D721Med (cell line): Measurements from ENCODE around the gene LINGO1.

ENCODE experiments used
- DNase-seq: peaks from one replicate; pipeline ENCODE4 v3.0.0; 2011; ENCODE audit warnings: low spot score; ENCODE audit not compliant: insufficient read length
- FAIRE-seq: peaks from 2 replicates; lab custom pipeline; 2011; peaks lifted over from hg19 to GRCh38; lab: Jason Lieb, UNC
- TF ChIP-seq, protein P1 (sequence below): IDR thresholded peaks from 2 replicates; pipeline ENCODE4 v1.5.1; 2012; ENCODE audit warnings: mild to moderate bottlenecking, control low read depth; ENCODE audit not compliant: insufficient read depth; ENCODE audit errors: missing control alignments

Gene LINGO1

DNA sequence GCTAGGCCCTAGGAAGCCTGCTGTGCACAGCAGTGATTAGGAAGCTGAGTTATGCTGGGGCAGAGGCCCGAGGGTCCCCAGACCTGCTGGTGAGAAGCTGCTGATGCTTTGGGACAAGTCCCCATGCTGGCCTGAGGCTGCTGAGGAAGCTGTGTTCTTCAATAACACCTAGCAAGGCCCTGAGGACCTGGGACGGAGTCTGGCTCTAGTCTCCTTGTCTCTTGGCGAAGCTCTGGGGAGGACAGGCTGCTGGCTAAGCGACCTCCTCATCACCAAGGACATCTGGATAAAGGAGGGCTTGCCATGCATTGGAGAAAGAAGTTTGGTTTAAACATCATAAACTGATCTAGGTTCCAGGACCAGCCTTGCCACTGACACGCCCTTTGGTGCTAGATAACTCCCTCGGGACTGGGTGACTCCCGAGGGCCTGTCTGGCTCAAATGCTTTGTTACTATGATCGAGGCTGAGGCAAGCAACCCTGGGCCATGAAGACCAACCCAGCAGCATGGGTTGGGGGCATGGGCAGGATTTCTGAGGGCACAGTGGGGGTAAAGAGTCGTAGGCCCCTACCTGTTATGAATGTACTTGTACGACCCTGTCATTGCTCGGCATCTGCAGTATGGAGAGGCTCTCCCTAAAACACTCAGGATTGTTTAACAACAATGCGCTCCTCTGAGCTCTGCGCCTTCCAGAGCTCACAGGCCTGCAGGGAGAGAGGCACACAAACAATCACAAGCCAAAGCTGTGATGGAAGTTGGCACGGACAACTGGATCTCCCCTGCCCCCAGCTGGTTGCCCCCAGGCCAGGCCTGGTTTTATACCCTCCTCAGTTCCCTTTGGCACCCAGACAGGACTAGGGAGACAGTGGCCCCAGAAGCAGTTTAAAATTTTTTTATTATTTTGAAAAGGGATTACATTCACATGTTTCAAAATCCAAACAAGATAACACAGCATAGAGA lies 64.4 kb downstream of the LINGO1 start:
- no peak for DNase-seq
- FAIRE-seq = no peak
- TF ChIP-seq, protein P1, sequence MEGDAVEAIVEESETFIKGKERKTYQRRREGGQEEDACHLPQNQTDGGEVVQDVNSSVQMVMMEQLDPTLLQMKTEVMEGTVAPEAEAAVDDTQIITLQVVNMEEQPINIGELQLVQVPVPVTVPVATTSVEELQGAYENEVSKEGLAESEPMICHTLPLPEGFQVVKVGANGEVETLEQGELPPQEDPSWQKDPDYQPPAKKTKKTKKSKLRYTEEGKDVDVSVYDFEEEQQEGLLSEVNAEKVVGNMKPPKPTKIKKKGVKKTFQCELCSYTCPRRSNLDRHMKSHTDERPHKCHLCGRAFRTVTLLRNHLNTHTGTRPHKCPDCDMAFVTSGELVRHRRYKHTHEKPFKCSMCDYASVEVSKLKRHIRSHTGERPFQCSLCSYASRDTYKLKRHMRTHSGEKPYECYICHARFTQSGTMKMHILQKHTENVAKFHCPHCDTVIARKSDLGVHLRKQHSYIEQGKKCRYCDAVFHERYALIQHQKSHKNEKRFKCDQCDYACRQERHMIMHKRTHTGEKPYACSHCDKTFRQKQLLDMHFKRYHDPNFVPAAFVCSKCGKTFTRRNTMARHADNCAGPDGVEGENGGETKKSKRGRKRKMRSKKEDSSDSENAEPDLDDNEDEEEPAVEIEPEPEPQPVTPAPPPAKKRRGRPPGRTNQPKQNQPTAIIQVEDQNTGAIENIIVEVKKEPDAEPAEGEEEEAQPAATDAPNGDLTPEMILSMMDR = no peak

DNA sequence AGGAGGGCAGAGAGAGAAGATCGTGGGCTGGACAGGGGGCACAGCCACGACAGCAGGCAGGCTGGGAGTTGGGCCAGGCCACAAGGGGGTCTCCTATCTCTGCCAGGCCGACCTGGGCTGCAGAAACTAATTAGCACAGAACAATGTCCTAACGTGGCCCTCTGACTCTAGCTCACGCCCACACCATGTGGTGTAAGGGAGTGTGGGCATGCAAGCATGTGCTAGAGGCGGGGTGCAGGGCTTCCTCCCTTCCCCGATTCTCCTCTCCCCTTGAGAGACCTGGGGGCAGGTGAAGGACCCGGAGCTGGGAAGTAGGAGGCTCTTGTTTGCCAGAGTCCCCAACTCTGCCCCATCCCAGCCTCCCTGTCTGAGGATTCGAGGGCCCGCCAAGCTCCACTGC lies 65.5 kb downstream of the LINGO1 start:
- FAIRE-seq = no peak
- TF ChIP-seq, protein P1 = no peak
- DNase-seq = no peak

DNA sequence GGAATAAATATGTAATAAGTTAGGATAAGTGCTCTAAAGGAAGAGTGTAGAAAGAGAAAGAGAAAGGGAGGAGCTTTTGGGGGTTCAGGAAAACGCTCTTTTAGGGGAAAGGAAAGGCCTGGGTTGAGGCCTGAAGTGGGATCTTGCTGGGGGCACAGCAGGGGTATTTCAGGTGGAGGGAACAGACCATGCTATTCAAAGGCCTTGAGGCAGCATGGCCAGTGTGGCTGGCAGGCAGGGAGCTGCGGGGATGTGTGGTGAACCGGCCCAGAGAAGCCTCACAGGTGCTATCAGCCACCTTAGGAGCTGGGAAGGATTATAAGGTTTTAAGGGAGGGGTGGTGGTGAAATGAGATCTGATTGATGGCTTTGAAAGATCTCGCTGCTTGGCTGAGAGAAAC lies 66.6 kb downstream of the LINGO1 start:
- FAIRE-seq = no peak
- TF ChIP-seq, protein P1 = no peak
- DNase-seq = no peak

DNA sequence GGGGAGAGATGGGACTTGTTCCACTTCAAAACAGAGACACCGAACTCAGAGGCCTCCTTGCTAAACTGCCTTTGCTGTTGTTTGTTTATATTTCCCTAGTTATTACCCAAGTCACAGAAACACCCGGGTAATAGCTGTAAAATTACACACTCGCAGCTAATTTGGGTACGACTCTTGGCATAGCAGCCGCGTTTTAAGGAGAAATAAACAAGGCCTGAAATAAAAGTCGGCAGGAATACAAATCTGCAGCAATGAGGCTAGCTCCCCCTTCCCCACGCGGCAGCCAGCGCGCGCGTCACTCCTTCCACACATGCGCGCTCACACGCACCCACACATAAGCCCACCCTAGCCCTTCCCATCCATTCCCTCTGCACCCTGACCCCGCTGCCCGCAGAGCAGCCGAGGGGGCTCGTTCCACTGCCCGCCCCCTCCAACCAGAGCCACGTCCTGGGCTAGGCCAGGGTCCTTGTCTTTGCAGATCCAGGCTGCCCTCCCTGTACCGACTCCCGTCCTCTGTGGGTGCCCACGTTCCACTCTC lies 67.3 kb downstream of the LINGO1 start:
- DNase-seq (no peak), FAIRE-seq (no peak)
- TF ChIP-seq, protein P1 = no peak

DNA sequence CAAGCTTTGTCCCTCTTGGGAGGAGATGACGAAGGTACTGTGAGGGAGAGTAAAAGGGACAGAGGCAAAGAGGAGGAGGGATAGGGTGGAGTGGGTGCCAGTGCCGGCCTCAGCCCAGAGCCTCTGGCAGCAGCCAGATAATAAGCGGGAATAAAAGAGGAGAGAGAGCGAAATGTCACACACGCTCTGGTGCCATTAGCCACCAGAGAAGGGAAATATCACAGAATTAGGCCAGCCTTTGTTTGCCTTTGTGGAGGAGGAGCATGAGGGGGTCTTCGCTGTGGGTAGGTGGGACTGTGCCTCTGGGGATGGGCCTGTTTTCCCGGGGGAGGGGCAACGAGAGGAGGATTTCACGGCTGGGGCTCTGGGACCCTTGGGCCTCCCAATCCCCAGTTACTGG lies 67.8 kb downstream of the LINGO1 start:
- DNase-seq (no peak), FAIRE-seq (no peak)
- TF ChIP-seq, protein P1 = no peak

DNA sequence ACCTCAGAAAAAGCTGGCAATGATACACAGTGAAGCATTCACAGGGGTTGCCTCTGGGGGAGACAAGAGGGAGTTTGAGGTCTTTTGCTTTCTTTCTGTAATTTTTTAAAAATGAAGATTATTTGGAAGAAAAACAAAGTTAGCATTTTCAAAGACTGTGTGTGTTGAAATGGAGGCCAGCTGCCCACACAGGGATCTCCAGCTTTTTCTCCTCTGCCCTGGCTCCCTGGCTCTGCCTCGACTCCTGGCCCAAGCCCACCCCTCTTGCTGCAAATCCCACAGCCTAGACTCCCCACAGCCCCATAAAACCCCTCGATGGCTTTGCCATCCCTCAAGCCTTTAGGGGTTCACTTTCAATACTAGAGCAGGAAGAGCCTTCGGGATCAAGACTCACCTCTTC lies 68.4 kb downstream of the LINGO1 start:
- no peak for FAIRE-seq
- TF ChIP-seq, protein P1 = no peak

More for the DNA sequence above, 68.4 kb downstream of the LINGO1 start:
- no peak for DNase-seq
